GM12864 (cell line): Measurements from ENCODE around the gene PRR16.

Source experiments
- DNase-seq: peaks from one replicate; pipeline ENCODE4 v3.0.0-alpha.2; 2011; ENCODE audit warnings: low read depth
- H3K4me3 ChIP-seq: 2 replicates; pipeline ENCODE4 v1.5.1; 2011; ENCODE audit warnings: mild to moderate bottlenecking, low read depth, low read length, control low read depth
- CTCF ChIP-seq: IDR thresholded peaks from 2 replicates; pipeline ENCODE4 v1.5.1; 2011; ENCODE audit warnings: low read depth, mild to moderate bottlenecking, moderate library complexity, low read length, control low read depth, inconsistent platforms; ENCODE audit errors: missing control alignments

The PRR16 gene

GRCh38 chr5:120436996-120437395 lies 27.1 kb upstream of the PRR16 start:
- no peak overlapping the region for H3K4me3 ChIP-seq
- DNase-seq: no peak
- TF ChIP-seq CTCF: no peak

GRCh38 chr5:120442694-120443093 lies 21.4 kb upstream of the PRR16 start:
- no peak for TF ChIP-seq CTCF
- H3K4me3 ChIP-seq: no peak overlapping the region
- DNase-seq: no peak

- no peak for DNase-seq
- H3K4me3 ChIP-seq: no peak overlapping the region
- no peak for TF ChIP-seq CTCF
These were observed 20.5 kb upstream of the PRR16 start for GRCh38 chr5:120443607-120444006.

- H3K4me3 ChIP-seq: no peak overlapping the region
- no peak for DNase-seq
- TF ChIP-seq CTCF: no peak
These were observed 18.0 kb upstream of the PRR16 start for GRCh38 chr5:120446068-120446492.

GRCh38 chr5:120446901-120447300 lies 17.2 kb upstream of the PRR16 start:
- TF ChIP-seq CTCF: no peak
- H3K4me3 ChIP-seq: no peak overlapping the region
- no peak for DNase-seq

GRCh38 chr5:120447706-120448239 lies 16.3 kb upstream of the PRR16 start:
- TF ChIP-seq CTCF: no peak
- no peak for DNase-seq
- no peak overlapping the region for H3K4me3 ChIP-seq

GRCh38 chr5:120449501-120449900 lies 14.6 kb upstream of the PRR16 start:
- no peak for TF ChIP-seq CTCF
- no peak for DNase-seq
- no peak overlapping the region for H3K4me3 ChIP-seq
